H54 (cell line): ENCODE data around the gene TGFA.

Source experiments
- DNase-seq: peaks from one replicate; pipeline ENCODE4 v3.0.0; 2011; ENCODE audit warnings: low spot score, mixed read lengths; ENCODE audit not compliant: insufficient read length
- FAIRE-seq: peaks from 3 replicates; lab custom pipeline; 2011; peaks lifted over from hg19 to GRCh38; lab: Jason Lieb, UNC
- POLR2A ChIP-seq: IDR thresholded peaks from 2 replicates; pipeline ENCODE4 v1.6.1; 2011; ENCODE audit warnings: low read depth, mild to moderate bottlenecking, low read length

Gene TGFA

GRCh38 chr2:70440621-70441020 is 113.0 kb downstream of the TGFA start:
- no peak for TF ChIP-seq POLR2A
- DNase-seq, result no peak
- no peak for FAIRE-seq

GRCh38 chr2:70435138-70435537 is 118.5 kb downstream of the TGFA start:
- DNase-seq, result no peak
- no peak for TF ChIP-seq POLR2A
- no peak for FAIRE-seq

- no peak for DNase-seq
- TF ChIP-seq POLR2A, result no peak
- no peak for FAIRE-seq
These were observed 120.3 kb downstream of the TGFA start for GRCh38 chr2:70433315-70433714.

GRCh38 chr2:70431716-70432347 is 121.8 kb downstream of the TGFA start:
- TF ChIP-seq POLR2A, result no peak
- FAIRE-seq, result peak; percentile 30
- DNase-seq, result no peak

GRCh38 chr2:70426341-70426740 is 127.3 kb downstream of the TGFA start:
- TF ChIP-seq POLR2A, result no peak
- FAIRE-seq (no peak), DNase-seq (no peak)

GRCh38 chr2:70425682-70426301 is 127.8 kb downstream of the TGFA start:
- no peak for TF ChIP-seq POLR2A
- DNase-seq, result no peak
- FAIRE-seq, result no peak

GRCh38 chr2:70420740-70421139 is 132.9 kb downstream of the TGFA start:
- TF ChIP-seq POLR2A, result no peak
- no peak for FAIRE-seq
- no peak for DNase-seq

- TF ChIP-seq POLR2A, result no peak
- FAIRE-seq (no peak), DNase-seq (no peak)
These were observed 133.5 kb downstream of the TGFA start for GRCh38 chr2:70420143-70420542.

GRCh38 chr2:70418514-70418913 is 135.1 kb downstream of the TGFA start:
- TF ChIP-seq POLR2A, result no peak
- no peak for DNase-seq
- no peak for FAIRE-seq

- no peak for DNase-seq
- FAIRE-seq, result no peak
- no peak for TF ChIP-seq POLR2A
These were observed 136.6 kb downstream of the TGFA start for GRCh38 chr2:70417011-70417410.

- FAIRE-seq, result no peak
- TF ChIP-seq POLR2A, result no peak
- no peak for DNase-seq
These were observed 141.1 kb downstream of the TGFA start for GRCh38 chr2:70412294-70413070.

GRCh38 chr2:70411483-70412125 is 142.0 kb downstream of the TGFA start:
- no peak for FAIRE-seq
- TF ChIP-seq POLR2A, result no peak
- no peak for DNase-seq

- FAIRE-seq (no peak), DNase-seq (no peak)
- no peak for TF ChIP-seq POLR2A
These were observed 150.2 kb downstream of the TGFA start for GRCh38 chr2:70403267-70404053.

GRCh38 chr2:70400539-70400938 is 153.1 kb downstream of the TGFA start:
- DNase-seq (no peak), FAIRE-seq (no peak)
- no peak for TF ChIP-seq POLR2A
